ENCODE measurements around the gene IQCE. TPM values are rescaled to one million over a fixed set of nuclear protein-coding genes. Genes with fewer than 3 reads are reported as not detected.

Gene IQCE
- total RNA-seq, 2 donors from 2014 or later = 6.6 to 9.1 TPM

GRCh38 chr7:2537981-2538851, 20.6 kb upstream of the IQCE start:
- no peak for DNase-seq (ENCODE audit: low spot score)
- H3K4me1 ChIP-seq = no peaks in the 10 kb centered on the region

DNA sequence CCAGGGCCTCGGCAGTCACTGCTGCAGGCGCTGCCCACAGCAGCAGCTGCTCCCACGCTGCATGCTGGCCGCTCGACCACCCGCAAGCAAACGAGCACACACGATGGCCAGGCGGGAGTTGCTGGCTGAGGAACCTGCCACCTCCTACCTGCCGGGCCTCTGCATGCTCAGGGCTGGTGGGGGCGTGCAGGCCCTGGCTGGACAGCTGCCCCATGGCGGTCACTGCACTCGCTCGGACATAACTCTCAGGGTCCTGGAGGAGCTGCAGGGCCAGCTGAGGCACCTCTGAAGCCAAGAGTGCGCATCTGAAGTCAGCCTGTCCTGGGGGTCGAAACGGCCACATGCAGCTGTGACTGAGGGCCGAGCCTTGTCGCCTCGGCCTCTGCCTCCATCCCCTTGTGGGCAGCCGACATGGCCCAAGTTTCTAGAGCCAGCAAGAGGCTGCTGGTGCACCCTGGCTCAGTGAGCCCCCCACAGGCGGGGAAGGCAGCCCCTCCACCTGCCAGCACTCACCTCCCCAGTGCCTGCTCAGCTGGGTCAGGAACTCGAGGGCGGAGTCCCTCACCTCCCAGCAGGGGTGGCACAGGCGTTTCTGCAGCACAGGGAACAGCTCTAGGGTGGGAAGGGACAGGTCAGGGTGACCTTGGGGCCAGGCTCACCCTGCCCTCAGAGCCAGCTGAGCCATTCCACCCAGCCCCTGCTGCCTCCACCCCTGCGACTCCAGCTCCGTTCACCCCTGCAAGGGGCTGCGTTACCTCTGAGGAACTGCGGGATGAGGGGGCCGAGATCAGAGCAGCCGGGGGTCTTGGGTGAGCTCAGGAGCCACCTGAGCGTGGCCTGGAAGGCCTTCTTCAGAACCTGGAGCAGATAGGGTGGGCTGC, 19.5 kb upstream of the IQCE start:
- H3K27ac ChIP-seq = no peak overlapping the region
- H3K4me3 ChIP-seq = no peak overlapping the region
- no peaks in the 10 kb centered on the region for H3K4me1 ChIP-seq
- H3K9me3 ChIP-seq = no peaks in the 10 kb centered on the region
- DNase-seq (ENCODE audit: low spot score) = no peak
- no peak for TF ChIP-seq CTCF (IDR thresholded peaks at IDR 0.05)
- peaks cover 62% of the 10 kb centered on the region for H3K36me3 ChIP-seq
- no peaks in the 10 kb centered on the region for H3K27me3 ChIP-seq

More at GRCh38 chr7:2537981-2538851, 20.6 kb upstream of the IQCE start:
- peaks cover 54% of the 10 kb centered on the region for H3K36me3 ChIP-seq
- no peaks in the 10 kb centered on the region for H3K27me3 ChIP-seq
- H3K4me3 ChIP-seq = no peak overlapping the region
- TF ChIP-seq CTCF (IDR thresholded peaks at IDR 0.05) = no peak
- no peak overlapping the region for H3K27ac ChIP-seq
- no peaks in the 10 kb centered on the region for H3K9me3 ChIP-seq

DNA sequence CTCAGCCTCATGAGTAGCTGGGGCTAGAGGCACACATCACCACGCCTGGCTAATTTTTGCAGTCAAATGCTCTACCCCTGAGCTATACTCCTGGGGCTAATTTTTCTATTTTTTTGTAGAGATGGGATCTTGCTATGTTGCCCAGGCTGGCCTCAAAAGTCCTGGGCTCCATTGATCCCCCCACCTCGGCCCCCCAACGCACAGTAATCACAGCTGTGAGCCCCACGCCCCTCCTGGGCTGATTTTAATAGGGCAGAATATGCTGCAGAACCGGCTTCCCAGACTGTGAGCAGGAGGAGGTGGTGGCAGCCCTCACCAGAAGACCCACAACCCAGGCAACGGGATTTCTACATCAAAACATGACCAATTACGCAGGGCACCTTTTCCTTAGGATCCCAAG, 18.6 kb upstream of the IQCE start:
- no peaks in the 10 kb centered on the region for H3K4me1 ChIP-seq
- no peak for TF ChIP-seq CTCF (IDR thresholded peaks at IDR 0.05)
- no peak for DNase-seq (ENCODE audit: low spot score)
- H3K4me3 ChIP-seq = no peak overlapping the region
- H3K36me3 ChIP-seq = peaks cover 70% of the 10 kb centered on the region
- H3K9me3 ChIP-seq = no peaks in the 10 kb centered on the region
- no peaks in the 10 kb centered on the region for H3K27me3 ChIP-seq
- H3K27ac ChIP-seq = no peak overlapping the region

GRCh38 chr7:2540641-2541051, 18.1 kb upstream of the IQCE start:
- Histone ChIP-seq H3K4me3 (no peak overlapping the region), H3K27ac (no peak overlapping the region), H3K9me3 (no peaks in the 10 kb centered on the region), H3K4me1 (no peaks in the 10 kb centered on the region), H3K36me3 (peaks cover 72% of the 10 kb centered on the region), H3K27me3 (no peaks in the 10 kb centered on the region)
- no peak for TF ChIP-seq CTCF (IDR thresholded peaks at IDR 0.05)
- DNase-seq (ENCODE audit: low spot score) = no peak

DNA sequence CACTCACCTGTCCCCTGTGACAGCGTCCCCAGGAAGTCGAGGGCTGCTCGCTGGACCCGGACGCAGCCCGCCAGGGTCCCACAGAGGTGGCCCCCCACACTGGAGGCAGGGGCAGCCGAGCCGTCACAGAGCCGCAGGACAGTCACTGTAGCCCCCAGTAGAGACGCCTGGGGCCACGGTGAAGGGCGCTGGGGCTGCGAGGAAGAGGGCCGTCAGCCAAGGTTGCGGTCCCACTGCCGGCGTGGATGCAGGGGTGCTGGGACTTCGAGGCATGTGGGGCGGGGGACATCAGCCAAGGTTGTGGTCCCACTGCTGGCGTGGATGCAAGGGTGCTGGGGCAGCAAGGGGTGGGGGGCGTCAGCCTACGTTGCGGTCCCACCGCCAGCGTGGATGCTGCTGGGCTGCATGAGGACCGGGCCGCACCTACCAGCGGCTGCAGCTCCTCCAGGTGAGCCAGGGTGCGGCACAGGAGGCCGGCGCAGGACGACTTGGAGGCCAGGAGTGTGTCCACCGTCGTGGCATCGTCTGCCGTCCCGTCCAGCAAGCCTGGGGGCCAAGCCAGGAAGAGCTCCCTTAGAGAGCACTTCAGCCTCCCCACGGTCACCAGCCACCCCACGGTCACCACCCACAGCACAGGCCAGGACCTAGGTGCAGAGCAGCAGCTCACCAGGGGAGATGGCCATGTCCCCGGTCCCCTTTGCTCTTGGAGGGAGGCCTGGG, 17.3 kb upstream of the IQCE start:
- Histone ChIP-seq H3K9me3 (no peaks in the 10 kb centered on the region), H3K27ac (no peak overlapping the region), H3K4me1 (no peaks in the 10 kb centered on the region), H3K4me3 (no peak overlapping the region), H3K27me3 (no peaks in the 10 kb centered on the region), H3K36me3 (peaks cover 80% of the 10 kb centered on the region)
- DNase-seq (ENCODE audit: low spot score) = no peak
- no peak for TF ChIP-seq CTCF (IDR thresholded peaks at IDR 0.05)

Measured in right atrium auricular region (tissue), 2 donors.